Measurements from ENCODE around the gene GLDN.
"Not testable (repeated sequence)": the region's sequence is repeated elsewhere in the genome, so short reads cannot be mapped to it uniquely, and the experiment has no call there.

GLDN gene

DNA sequence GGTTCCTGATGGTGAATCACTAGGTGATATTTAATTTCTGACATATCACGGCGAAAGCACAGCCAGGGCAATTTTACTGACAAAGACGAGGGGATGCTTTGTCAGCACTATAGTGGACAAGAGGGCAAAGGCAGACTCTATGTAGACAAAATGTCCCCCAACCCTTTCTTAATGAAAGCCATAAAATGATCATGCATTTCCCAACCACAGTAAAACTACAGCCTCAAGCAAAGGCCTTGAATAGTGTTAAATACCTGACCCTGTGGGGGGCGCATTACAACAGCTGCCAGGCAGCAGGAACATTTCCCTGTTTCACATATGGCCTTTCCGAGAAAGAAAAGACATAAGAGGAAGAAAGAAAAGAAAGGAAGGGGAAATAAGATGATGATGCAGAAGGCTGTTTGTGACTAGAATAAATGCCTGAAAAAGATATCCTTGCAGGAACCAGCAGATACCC, 49.5 kb downstream of the GLDN start:
- no peak for DNase-seq

DNA sequence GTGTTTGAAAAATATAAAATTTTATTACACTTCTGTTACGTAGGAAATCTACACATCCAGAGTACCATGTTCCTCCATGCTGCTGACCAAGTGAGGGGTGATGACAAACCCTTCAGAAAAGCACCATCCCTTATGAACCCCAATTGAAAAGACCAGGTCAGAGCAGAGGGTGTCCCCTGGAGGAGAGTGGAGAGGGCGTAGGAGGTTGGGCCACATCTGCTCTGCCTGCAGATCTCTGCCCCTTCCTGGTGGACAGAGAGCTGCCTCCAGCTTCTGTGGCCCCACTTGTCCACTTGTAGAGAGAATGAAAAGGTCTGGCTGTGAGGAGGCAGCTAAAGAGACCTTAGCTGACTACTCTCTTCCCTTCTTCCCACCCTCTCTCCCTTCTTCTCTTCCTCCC, 55.5 kb downstream of the GLDN start:
- DNase-seq = no peak

DNA sequence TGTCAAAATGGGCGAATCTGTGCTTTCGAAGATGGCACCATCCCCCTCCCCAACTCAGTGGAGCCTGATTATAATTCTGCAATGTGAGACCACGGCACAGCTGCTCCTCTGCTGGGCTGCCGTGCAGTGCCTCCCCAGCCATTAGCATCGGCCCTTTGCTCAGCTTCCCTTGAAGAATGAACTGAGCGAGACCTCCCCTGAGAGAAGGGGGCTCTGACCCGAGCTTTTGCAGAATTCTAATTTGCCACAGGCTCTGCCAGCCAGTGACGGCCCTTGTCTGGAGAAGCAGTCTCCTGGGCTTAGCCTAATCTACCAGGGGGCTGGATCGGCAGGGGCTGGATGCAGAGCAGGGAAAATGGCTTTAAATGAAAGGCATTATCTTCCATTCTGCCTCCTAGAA, 57.2 kb downstream of the GLDN start:
- no peak for DNase-seq

DNA sequence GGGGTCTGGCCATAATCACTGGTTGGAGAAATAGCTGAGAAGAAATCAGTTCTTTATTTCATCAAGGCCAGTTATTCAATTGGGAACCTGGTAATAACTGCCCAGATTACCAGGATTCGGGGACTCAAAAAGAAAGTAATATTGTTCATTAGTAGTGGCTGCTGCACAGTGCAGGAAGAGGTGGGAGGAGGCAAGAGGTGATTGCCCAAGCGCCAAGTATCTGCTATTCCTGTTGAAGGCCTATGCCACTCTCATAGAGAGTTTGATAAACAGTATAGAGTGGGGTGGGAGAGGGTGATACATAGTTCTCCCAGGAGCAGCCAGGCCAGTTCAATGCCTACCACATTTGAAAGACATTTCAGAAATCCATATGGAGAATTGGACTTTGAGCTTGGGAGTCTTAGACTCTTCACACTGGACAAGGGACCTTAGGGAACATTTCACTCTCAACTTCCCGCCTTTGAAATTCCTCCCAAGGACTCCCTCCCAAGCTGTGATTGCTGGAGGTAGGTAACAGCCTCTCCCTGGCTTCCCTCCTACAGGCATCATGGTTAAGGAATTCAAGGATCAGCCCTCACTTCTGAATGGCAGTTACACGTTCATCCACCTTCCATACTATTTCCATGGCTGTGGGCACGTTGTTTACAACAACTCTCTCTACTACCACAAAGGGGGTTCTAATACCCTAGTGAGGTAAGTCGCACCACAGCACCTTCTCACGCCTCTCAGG, 59.8 kb downstream of the GLDN start:
- DNase-seq = no peak

DNA sequence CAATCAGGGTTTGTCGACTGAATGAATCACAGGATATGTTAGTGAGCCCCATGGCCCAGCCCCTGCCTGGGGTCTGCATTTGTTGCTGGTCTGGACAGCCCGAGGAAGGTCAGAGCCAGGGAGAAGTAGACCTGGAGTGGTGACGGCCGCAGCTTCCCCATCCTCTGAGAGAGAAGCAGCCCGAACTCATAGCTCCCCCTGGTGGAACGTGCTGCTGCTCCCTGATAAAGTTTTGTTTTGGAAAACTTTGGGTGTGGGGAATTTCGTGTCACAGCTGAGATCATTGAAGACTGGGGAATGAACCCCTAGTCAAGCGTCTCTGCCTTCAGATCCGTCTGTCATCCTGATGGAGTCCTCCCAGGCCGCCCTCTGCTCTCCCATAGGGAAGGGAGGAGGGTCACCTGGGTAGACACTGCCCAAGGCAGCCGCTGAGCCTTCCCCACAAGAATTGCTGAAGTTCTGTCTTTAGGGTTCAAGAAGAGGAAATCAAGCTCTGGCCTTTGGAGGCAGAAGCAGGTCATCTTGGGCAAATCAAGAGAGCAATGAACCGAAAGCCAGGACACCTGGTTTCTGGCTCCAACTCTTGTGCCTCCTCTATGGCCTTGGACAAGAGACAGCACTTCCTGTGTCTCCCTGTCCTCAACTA, 60.5 kb downstream of the GLDN start:
- no peak for DNase-seq

DNA sequence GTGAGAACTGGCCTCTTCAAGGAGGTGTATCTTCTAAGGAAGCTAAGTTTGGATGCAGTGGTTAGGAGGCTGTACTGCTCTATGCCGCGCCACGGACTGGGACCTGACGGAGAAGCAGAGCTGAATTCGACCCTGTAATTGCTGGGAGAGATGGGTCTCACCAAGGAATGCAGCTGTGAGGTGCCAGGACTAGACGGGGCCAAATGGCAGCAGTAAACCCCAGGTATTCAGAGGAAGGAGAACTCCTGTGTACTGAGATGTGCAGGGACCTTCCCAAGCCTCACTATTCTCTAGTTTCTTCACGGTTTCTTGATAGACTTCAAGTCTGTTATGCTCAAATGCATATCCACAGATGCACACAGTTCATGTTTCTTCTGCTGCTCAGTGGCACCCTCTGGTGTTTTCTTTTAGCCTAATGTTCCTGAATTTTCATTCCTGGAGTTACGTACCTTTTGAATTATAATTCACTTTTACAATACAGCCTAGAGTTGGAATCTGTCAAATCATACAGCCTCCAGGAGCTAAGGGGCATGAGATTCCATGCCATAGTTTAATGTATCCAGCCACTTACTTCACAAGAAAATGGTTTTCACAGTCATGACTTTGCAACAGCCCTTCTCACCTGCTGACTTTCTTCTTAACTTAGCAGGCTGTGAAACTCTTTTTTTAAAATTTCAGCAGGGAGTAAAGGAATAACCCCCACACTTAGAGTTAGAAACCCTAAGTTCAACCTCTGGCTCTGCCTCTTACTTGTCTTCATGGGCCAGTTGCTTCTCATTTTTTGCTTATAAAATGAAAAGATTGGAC, 61.8 kb downstream of the GLDN start:
- no peak for DNase-seq

DNA sequence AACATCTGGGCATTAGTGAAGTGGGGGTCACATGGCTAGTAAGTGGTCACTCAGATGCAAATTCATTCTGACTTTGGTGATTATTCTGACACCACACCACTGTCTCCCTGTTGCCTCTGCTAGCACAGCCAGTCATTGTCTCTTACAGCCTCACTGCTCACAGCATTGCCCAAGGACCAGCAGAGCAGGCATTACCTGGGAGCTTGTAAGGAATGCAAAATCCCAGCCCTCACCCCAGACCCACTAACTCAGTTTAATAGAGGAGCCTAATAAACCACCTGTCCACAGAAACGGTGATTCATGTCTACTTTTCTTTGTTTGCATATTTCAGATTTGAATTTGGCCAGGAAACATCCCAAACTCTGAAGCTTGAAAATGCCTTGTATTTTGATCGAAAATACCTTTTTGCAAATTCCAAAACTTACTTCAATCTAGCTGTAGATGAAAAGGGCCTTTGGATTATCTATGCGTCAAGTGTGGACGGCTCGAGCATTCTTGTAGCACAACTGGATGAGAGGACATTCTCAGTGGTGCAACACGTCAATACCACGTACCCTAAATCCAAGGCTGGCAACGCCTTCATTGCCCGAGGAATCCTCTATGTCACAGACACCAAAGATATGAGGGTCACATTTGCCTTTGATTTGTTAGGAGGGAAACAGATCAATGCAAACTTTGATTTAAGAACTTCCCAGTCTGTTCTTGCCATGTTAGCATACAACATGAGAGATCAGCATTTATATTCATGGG, 62.7 kb downstream of the GLDN start:
- no peak for DNase-seq

DNA sequence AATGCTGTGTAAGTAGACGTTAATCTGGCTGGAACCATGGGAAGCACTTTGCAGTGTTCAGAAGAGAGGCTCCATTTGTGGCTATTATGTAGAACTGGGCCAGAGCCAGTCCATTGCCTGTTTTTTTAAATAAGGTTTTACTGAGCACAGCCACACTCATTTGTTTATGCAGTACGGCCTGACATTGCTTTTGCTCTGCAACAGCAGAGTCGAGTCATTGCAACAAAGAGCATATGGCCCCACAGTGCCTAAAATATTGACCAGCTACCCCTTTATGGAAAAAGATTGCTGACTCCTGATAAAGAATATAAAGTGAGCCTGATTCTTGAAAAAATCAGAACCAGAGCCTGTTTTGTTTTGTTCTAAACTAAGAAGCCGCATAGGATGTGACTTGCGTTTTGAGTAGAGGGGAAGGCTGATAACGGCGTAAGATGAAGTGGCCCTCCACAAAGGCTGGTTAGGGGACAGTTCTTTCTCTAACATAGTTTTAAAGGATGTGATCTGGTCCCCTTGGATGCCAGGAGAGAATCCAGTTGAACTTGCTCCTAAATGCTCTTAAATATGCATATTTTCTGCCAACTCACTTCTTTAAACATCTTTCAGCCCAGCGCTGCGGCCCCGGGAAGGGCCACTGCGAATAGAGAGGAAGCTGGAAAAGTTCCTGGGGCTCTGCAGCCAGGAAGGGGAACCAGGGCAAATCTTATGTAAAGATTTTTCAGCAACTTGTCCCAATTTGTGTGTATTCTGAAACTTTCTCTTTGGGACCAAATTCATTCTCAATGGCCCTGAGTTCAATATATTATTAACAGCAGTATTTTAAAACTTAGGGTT, 64.5 kb downstream of the GLDN start:
- no peak for DNase-seq

DNA sequence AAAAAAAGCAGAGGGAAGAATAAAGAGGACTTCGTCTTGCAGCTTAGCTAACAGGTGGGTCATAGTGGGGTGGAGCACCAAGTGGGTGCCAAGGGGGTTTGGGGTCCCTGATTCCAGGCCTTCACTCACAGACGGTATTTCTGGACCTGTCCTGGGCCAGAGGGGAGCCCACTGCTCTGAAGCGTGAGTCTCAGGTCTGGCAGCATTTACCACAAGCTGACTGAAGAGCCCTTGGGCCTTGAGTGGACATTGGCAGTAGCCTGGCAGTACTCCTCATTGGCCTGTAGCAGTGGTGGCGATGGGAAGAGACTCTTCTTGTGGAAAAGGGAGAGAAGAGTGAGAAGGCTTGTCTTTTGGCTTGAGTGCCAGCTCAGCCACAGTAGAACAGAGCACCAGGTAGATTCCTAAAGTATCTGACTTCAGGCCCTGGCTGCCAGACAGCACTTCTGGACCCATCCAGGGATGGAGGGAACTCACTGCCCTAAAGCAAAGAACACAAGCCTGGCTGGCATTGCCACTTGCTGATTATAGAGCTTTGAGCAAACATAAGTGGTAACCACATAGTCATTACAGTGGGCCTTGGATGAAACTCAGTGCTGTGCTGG, 72.9 kb downstream of the GLDN start:
- no peak for DNase-seq

DNA sequence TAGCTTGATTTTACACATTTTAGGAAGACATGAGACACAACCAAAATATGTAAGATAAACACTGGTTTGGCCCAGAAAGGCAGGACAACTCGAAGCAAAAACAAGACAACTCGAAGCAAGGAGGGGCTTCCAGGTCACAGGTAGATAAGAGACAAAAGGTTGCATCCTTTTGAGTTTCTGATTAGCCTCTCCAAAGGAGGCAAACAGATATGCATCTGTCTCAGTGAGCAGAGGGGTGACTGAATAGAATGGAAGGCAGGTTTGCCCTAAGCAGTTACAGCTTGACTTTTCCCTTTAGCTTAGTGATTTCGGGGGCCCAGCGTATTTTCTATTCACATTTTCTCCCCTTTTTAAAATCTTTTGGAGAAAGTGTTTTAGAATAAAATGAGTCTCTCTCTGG, 74.7 kb downstream of the GLDN start:
- no peak for DNase-seq

DNA sequence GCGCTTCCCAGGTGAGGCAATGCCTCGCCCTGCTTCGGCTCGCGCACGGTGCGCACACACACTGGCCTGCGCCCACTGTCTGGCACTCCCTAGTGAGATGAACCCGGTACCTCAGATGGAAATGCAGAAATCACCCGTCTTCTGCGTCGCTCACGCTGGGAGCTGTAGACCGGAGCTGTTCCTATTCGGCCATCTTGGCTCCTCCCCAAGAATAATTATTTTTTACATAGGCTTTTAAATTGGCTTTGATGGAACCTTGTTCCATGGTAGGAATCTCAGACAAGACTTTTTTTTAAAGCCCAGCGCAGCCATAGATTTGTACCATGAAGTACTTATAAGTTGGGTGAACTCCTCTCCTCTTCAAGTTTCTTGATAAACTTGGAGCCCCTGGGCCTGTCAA, 81.6 kb downstream of the GLDN start:
- not testable (repeated sequence) for DNase-seq

DNA sequence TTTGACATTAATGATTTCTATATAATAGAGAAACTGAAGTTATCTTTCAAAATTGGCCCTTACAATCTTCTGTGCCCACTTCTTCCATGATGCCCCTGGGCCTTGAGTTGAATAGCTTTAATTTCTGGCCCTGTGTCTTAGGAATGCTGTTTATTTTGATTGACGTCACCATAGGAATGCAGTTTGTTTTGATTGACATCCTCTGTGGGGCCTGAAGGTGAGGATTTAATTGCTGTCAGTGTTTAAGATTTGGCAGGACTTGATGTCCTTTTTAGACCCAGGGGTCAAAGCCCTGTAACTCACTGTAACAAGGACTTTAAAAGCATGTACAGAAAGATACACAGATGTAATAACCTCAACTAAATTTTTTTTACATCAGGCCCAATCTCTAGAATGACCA, 83.3 kb downstream of the GLDN start:
- no peak for DNase-seq

DNA sequence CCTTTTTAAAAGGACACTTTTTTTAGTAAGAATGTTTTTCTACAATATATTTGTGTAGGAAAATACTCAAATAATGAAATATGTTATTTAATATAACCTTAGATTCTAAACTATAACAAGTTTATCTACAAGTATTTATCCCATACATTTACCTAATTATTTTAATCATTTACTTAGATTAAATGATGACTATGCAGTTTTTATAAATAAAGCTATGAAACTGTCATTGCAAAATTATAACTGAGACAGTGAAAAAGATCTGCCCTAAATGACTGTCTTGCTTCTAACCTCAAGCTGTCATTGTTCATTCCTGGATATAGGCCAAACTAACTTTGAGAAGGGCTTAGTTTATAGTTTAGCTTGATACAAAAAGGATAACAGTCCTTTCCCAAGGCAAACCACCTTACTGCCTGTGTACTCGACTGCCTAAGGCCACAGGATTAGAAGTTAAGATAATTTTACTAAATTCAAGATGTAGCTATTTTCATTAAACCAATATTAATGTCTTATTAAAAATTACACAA, 84.1 kb downstream of the GLDN start:
- DNase-seq = no peak

DNA sequence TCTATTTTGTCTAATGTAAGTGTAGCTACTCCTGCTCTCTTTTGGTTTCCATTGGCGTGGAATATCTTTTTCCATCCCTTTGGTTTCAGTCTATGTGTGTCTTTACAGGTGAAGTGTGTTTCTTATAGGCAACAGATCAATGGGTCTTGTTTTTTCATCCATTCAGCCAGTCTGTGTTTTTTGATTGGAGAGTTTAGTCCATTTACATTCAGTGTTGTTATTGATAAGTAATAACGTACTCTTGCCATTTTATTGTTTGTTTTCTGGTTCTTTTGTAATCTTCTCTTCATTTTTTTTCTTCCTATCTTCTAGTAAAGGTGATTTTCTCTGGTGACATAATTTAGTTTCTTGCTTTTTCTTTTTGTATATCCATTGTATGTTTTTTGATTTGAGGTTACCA, 97.1 kb downstream of the GLDN start:
- no peak for DNase-seq

DNA sequence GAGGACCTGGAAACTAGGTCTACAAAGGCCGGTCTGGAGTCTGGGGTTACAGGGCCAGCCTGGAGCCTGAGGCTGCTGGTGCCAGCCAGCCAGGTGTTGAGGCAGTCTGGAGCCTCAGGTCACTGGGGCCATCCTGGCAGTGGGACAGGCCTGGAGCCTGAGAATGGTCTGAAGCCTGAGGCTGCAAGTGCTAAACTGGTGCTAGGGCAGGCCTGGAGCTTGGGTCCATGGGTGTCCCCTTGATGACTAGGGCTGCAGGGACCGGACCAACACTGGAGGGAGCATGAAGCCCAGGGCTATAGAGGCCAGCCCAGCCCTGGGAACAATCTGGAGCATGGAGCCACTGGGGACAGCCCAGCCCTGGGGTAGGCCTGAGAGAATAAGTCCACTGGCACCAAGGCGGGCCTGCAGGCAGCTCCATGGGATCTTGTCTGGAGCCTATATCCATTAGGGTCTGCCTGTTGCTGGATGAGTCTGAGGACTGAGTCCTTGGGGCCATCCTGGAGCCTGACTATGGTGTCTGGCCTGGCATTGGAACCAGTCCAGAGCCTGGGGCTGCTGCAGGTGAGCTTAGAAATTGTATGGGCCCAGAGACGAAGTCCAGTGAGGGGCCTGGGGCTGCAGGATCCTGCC, 101.9 kb downstream of the GLDN start:
- no peak for DNase-seq

DNA sequence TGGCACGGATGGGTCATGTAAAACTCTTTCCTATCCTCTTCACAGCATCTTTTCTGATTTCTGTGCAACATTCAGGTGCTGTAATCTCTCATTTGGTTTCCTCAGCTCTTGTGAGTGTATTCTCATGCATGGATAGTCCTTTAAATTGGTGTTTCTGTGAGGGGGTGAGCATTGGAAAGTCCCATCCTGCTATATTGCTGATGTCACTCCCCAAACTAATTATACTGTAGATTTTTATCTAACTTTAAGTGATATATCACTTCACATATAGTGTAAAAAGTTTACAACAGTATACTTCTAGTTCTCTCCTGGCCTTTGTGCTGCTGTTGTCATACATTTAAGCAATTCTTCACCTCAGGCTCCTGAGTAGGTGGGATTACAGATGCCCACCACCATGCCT, 102.7 kb downstream of the GLDN start:
- DNase-seq = no peak

DNA sequence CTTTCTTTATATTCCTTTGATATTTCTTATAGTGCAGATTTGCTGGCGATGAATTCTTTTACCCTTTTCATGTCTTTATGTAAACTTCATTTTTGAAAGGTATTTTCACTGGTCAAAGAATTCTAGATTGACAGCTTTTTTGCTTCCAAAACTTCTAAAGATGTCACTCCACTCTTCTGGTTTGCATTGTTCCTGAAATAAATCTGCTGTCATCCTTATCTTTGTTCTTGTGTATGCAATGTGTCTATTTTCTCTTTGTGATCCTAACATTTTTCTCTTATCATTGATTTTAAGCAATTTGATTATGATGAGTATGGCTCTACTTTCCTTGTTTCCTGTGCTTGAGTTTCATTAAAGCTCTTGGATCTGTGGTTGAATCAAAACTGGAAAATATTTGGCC, 103.4 kb downstream of the GLDN start:
- no peak for DNase-seq

DNA sequence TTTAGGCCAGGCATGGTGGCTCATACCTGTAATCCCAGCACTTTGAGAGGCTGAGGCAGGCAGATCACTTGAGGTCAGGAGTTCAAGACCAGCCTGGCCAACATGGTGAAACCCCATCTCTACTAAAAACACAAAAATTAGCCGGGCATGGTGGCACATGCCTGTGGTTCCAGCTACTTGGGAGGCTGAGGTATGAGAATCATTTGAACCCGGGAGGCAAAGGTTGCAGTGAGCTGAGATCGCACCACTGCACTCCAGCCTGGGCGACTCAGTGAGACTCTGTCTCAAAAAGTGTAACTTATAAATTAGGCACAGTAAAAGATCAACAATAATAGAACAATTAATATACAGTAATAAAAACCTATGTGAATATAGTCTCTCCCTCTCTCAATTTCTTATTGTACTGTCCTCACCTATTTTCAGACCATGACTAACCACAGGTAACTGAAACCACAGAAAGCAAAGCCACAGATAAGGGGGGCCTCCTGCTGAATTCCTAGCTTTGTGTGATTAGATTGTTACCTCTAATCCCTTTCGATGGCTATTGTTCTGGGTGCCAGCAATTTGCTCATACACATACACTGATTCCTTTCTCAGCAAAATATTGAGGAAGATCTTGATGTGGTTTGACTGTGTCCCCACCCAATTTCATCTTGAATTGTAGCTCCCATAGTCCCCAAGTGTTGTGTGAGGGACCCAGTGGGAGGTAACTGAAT, 104.7 kb downstream of the GLDN start:
- DNase-seq = not testable (repeated sequence)

DNA sequence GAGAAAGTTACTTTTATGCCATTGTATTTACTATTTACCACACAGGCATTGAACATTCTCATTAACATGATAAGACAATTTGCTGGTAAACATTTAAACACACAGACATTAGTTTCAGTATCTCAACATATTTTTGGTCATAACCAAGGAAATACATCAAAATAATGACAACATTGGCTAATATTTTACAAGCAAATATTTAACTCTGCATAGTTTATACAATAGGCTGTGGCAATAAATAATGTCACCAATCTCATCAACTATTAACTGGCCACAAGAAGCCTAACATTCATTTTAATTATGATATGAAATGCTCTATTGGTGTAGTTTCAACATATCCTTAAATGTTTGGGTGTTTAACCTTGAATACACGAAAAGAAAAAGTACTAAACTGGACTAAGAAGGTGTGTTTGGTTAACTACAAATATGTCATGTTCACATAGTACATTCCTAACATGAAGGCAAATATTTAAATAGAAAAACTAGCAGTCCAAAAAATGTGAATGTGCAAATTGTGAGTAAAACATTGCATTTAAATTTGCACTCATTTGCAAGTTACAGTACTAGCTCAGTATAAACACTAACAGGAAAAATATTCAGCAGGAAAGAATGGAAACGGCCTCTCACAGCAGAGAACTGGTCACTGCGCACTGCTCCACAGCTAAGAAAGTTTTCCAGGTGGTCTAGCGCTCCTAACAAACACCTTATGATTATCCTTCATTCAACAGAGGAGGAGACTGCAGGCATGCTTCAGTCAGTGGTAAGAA, 106.6 kb downstream of the GLDN start:
- no peak for DNase-seq

Data from NCI-H2081 treated with DMSO at 0.1 percent for 48 hours (cell line).